Neuron (in vitro differentiated cells): ENCODE results near the gene DEPDC5.

ENCODE experiments used
- H2AFZ ChIP-seq: one replicate; pipeline ENCODE4 v1.6.1; 2013; ENCODE audit warnings: low read depth, mild to moderate bottlenecking, inconsistent platforms, low read length, moderate library complexity
- H3K27me3 ChIP-seq: one replicate; pipeline ENCODE4 v1.6.1; 2013; ENCODE audit warnings: low read length; ENCODE audit not compliant: insufficient read depth
- H3K36me3 ChIP-seq: one replicate; pipeline ENCODE4 v1.6.1; 2013; ENCODE audit warnings: low read length; ENCODE audit not compliant: insufficient read depth
- H3K4me1 ChIP-seq: one replicate; pipeline ENCODE4 v1.6.1; 2013; ENCODE audit warnings: low read length; ENCODE audit not compliant: insufficient read depth
- H3K4me3 ChIP-seq: 2 replicates; pipeline ENCODE4 v1.5.1; 2013; ENCODE audit warnings: mild to moderate bottlenecking, low read length, moderate library complexity
- H3K9me3 ChIP-seq: one replicate; pipeline ENCODE4 v1.6.1; 2013; ENCODE audit warnings: low read length

The DEPDC5 gene

DNA sequence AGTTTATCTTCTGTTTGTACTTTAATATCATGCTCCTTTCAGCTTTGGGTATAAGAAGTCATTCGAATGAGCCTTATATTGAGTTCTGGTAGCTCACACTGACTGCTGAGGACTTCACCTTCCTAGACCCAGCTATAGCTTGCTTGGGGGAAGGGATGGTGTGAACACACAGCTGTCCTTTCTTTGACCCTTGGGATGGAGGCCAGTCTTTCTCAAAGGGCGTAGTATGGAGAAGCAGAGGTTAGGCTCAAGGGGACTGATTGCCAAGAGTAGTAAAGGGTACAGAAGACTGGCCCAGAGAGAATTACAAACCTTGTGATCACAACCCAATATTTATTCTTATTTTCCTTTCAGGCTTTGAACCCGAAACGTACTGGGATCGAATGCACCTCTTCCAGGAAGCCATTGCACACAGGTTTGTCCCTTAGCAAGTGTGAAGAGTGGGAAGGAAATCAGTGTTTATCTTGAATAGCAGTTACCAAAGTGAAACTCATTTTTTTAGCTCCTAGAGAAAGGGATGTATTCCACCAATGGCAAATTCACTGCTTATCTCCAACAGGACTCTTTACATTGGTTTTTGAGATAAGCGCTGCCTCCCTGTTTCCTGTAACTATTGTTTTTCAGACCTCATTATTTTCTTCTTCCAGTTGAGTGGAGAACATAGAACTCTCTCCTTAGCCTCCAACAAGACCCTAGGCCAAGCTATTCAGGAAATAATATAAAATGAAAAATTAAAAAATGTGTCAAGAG, 147.7 kb downstream of the DEPDC5 start:
- H3K36me3 ChIP-seq, result peaks cover 27% of the 10 kb centered on the region
- H3K4me1 ChIP-seq, result peaks cover 28% of the 10 kb centered on the region
- no peaks in the 10 kb centered on the region for H3K9me3 ChIP-seq
- no peak overlapping the region for H3K4me3 ChIP-seq
- H2AFZ ChIP-seq, result no peak overlapping the region
- H3K27me3 ChIP-seq, result no peaks in the 10 kb centered on the region

GRCh38 chr22:31904651-31905050, 150.8 kb downstream of the DEPDC5 start:
- no peaks in the 10 kb centered on the region for H3K27me3 ChIP-seq
- peaks cover 1% of the 10 kb centered on the region for H3K4me1 ChIP-seq
- peaks cover 27% of the 10 kb centered on the region for H3K36me3 ChIP-seq
- no peak overlapping the region for H3K4me3 ChIP-seq
- H3K9me3 ChIP-seq, result no peaks in the 10 kb centered on the region
- H2AFZ ChIP-seq, result no peak overlapping the region

DNA sequence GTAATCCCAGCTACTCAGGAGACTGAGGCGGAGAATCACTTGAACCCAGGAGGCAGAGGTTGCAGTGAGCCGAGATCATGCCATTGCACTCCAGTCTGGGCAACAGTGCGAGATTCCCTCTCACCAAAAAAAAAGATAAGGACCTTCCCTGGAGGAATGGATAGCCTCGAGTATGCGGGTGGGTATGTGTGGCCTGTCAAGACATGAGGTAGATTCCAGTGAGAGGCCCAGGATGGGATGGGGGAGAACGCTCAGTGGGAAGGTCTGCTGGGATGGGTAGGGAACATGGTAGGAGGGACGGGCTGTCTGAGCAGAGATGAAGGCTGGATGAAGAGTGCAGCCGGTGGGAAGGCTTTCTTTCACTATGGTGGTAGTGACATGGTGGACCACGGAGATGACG, 151.5 kb downstream of the DEPDC5 start:
- H3K4me3 ChIP-seq, result no peak overlapping the region
- H3K36me3 ChIP-seq, result peaks cover 27% of the 10 kb centered on the region
- H2AFZ ChIP-seq, result no peak overlapping the region

GRCh38 chr22:31906086-31906485, 152.3 kb downstream of the DEPDC5 start:
- Histone ChIP-seq H3K4me1 (no peaks in the 10 kb centered on the region), H3K9me3 (no peaks in the 10 kb centered on the region)

More for the DNA sequence above, 151.5 kb downstream of the DEPDC5 start:
- Histone ChIP-seq H3K9me3 (no peaks in the 10 kb centered on the region), H3K27me3 (no peaks in the 10 kb centered on the region), H3K4me1 (no peaks in the 10 kb centered on the region)

GRCh38 chr22:31906569-31906968, 152.8 kb downstream of the DEPDC5 start:
- Histone ChIP-seq H3K4me1 (no peaks in the 10 kb centered on the region), H2AFZ (no peak overlapping the region), H3K4me3 (no peak overlapping the region), H3K36me3 (peaks cover 24% of the 10 kb centered on the region), H3K27me3 (no peaks in the 10 kb centered on the region), H3K9me3 (no peaks in the 10 kb centered on the region)

More at GRCh38 chr22:31906086-31906485, 152.3 kb downstream of the DEPDC5 start:
- no peak overlapping the region for H3K4me3 ChIP-seq
- H3K36me3 ChIP-seq, result peaks cover 27% of the 10 kb centered on the region
- no peak overlapping the region for H2AFZ ChIP-seq
- no peaks in the 10 kb centered on the region for H3K27me3 ChIP-seq

- no peak overlapping the region for H2AFZ ChIP-seq
- H3K36me3 ChIP-seq, result peaks cover 10% of the 10 kb centered on the region
Observed at GRCh38 chr22:31909977-31910376, 156.2 kb downstream of the DEPDC5 start.

DNA sequence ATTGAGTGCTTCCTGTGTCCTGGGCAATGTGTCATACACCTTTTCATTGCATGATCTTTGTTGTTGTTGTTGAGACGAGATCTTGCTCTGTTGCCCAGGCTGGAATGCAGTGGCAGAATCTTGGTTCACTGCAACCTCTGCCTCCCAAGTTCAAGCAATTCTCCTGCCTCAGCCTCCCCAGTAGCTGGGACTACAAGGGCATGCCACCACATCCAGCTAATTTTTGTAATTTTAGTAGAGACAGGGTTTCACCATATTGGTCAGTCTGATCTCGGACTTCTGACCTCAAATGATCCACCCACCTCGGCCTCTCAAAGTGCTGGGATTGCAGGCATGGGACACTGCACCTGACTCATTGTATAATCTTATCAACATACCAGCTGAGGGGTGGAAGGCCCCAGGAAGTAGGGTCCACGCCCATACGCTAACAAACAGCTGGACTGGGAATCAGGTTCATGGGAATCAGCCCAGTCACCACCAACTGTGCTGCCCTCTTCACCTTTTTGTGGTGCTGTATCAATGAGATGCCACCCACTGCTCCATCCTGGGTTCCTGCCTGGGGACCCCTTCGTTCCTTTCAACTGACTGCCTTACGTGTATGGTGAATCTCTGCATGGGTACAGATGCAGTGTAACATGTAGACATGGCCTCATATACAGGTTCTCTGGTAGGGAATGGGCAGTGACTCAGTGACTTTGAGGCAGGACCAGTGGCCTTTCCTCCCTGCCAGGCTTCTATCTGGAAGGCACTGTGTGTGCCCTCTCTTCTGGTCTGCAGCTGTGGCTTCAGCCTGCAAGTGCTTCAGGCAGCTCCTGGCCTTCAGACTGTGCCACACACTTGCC, 158.0 kb downstream of the DEPDC5 start:
- no peaks in the 10 kb centered on the region for H3K9me3 ChIP-seq
- H3K27me3 ChIP-seq, result no peaks in the 10 kb centered on the region
- no peak overlapping the region for H2AFZ ChIP-seq
- no peaks in the 10 kb centered on the region for H3K36me3 ChIP-seq
- no peak overlapping the region for H3K4me3 ChIP-seq
- H3K4me1 ChIP-seq, result no peaks in the 10 kb centered on the region

More at GRCh38 chr22:31909977-31910376, 156.2 kb downstream of the DEPDC5 start:
- H3K4me3 ChIP-seq, result no peak overlapping the region
- H3K27me3 ChIP-seq, result no peaks in the 10 kb centered on the region
- no peaks in the 10 kb centered on the region for H3K4me1 ChIP-seq
- H3K9me3 ChIP-seq, result no peaks in the 10 kb centered on the region

DNA sequence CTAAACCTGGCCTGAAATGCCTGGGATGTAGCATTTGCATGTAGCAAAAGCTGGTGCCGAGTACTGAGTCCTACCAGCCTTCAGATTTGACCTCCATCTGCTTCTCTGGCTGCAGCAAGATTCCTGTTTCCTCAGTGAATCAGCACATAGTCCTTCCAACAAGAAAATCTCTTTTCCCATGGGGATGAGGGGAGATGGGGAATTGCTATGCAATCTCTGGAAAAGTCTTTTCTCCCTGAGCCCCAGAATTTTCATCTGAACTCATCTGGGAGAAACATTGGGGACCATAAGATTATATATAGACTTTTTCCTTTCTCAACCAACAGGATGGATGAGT, 158.6 kb downstream of the DEPDC5 start:
- no peaks in the 10 kb centered on the region for H3K4me1 ChIP-seq
- no peaks in the 10 kb centered on the region for H3K36me3 ChIP-seq
- H3K27me3 ChIP-seq, result no peaks in the 10 kb centered on the region

GRCh38 chr22:31915586-31915985, 161.8 kb downstream of the DEPDC5 start:
- Histone ChIP-seq H2AFZ (no peak overlapping the region), H3K27me3 (no peaks in the 10 kb centered on the region), H3K4me3 (no peak overlapping the region), H3K4me1 (peaks cover 5% of the 10 kb centered on the region), H3K36me3 (no peaks in the 10 kb centered on the region), H3K9me3 (no peaks in the 10 kb centered on the region)

More for the DNA sequence above, 158.6 kb downstream of the DEPDC5 start:
- no peaks in the 10 kb centered on the region for H3K9me3 ChIP-seq
- no peak overlapping the region for H2AFZ ChIP-seq
- H3K4me3 ChIP-seq, result no peak overlapping the region

- Histone ChIP-seq H3K27me3 (no peaks in the 10 kb centered on the region), H3K9me3 (no peaks in the 10 kb centered on the region), H3K36me3 (no peaks in the 10 kb centered on the region), H2AFZ (no peak overlapping the region), H3K4me1 (peaks cover 5% of the 10 kb centered on the region), H3K4me3 (no peak overlapping the region)
Observed at GRCh38 chr22:31917227-31917921, 163.6 kb downstream of the DEPDC5 start.

- no peaks in the 10 kb centered on the region for H3K9me3 ChIP-seq
- peaks cover 10% of the 10 kb centered on the region for H3K4me1 ChIP-seq
- H3K4me3 ChIP-seq, result no peak overlapping the region
- H3K27me3 ChIP-seq, result no peaks in the 10 kb centered on the region
- no peak overlapping the region for H2AFZ ChIP-seq
- no peaks in the 10 kb centered on the region for H3K36me3 ChIP-seq
Observed at GRCh38 chr22:31919730-31920129, 165.9 kb downstream of the DEPDC5 start.

GRCh38 chr22:31920306-31920705, 166.5 kb downstream of the DEPDC5 start:
- Histone ChIP-seq H3K4me3 (no peak overlapping the region), H3K27me3 (no peaks in the 10 kb centered on the region), H3K4me1 (peaks cover 10% of the 10 kb centered on the region), H3K9me3 (no peaks in the 10 kb centered on the region), H3K36me3 (no peaks in the 10 kb centered on the region), H2AFZ (no peak overlapping the region)

DNA sequence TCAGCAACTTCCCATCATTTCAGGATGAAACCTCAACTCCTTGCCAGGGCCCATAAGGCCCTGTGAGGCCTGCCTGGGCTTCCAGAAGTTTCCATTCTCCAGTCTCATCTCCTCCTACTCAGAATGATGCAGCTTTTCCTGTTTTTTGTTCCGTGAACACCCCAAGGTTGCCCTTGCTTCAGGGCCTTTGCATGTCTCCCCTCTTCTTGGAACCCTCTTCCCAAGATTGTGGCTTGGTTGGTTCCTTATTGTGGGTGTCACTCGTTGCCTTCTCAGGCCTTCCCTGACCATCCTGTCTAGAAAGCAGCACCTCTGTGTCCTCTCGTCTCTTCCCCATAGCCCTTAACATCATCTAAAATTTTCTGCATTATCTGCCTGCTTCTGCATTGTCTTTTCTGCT, 167.3 kb downstream of the DEPDC5 start:
- H3K36me3 ChIP-seq, result no peaks in the 10 kb centered on the region
- H3K4me3 ChIP-seq, result no peak overlapping the region
- H3K4me1 ChIP-seq, result peaks cover 13% of the 10 kb centered on the region
- H3K9me3 ChIP-seq, result no peaks in the 10 kb centered on the region
- no peaks in the 10 kb centered on the region for H3K27me3 ChIP-seq
- no peak overlapping the region for H2AFZ ChIP-seq
